SIG-M5 treated with dmso at 0.1 percent for 504 hours (cell line): ENCODE measurements around the gene GRIP2.

Source experiments
- DNase-seq: peaks from one replicate; lab custom pipeline; 2025; ENCODE audit not compliant: unreplicated experiment; lab: John Stamatoyannopoulos, UW

Gene GRIP2

GRCh38 chr3:14471016-14471415 is 69.1 kb downstream of the GRIP2 start:
- DNase-seq: no peak

DNA sequence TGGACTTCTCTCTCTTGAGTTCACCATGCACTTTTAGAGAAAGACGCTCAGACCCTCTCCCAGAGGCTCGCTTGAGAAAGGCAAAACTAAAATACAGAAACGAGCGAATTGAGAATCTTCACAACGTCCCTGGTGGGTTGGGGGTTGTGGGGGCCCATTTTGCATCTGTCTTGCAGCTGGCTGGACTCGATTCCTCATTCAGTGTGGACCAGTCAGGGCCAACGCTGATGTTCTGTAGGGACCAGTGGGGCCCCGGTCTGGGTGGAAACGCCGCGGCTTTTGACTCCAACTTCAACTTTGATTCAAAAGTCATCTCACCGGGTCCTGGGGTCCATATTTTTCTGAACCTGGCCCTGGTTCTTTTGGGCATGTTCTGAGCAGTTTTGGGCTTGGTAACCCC is 69.7 kb downstream of the GRIP2 start:
- no peak for DNase-seq

GRCh38 chr3:14468621-14468981 is 71.5 kb downstream of the GRIP2 start:
- no peak for DNase-seq

GRCh38 chr3:14467814-14468620 is 72.1 kb downstream of the GRIP2 start:
- no peak for DNase-seq

DNA sequence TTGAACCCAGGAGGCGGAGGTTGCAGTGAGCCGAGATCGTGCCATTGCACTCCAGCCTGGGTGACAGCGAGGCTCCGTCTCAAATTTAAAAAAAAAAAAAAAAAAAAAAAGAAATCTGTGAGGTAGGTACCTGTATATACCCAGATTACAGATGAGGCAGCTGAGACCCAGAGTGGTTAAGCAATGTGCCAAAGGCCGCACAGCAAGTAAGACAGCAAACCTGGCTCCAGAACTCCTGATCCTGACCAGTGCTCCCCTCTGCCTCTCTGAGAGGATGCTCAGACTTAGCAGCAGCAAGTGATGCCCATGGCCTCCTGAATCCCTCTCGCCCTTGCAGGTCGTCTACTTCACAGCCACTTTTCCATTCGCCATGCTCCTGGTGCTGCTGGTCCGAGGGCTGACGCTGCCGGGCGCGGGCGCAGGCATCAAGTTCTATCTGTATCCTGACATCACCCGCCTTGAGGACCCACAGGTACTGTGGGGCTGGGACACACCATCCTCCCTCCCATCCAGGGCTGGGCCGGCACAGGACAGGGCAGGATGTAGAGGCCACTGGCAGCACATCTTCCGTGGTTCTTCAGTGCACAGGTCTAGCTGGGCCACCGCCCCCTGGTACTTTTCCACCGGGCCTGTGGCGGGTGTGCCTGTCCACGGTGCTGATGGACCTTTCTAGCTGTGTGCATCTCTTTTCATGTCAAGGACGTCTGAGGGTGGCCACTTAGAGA is 73.8 kb downstream of the GRIP2 start:
- no peak for DNase-seq

DNA sequence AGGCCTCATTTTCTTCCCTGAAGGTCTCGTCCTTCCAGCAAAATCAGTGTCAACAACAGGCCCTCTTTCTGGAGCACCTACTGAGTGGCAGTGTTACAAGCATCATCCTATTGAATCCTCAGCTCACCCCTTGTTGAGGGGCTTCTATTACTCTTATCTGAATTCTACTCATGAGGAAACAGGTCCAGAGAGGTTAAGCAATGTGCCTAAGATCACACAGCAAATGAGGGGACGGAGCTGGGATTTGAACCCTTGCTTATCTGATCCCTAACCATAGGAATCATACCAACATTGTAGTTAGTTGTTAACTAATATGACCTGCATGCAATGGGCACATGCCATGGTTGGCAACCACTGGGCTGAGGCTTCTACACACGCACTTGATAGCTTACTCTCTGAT is 74.7 kb downstream of the GRIP2 start:
- DNase-seq: no peak

- DNase-seq: no peak
Observed at GRCh38 chr3:14464521-14464920, 75.6 kb downstream of the GRIP2 start.

GRCh38 chr3:14464141-14464465 is 76.0 kb downstream of the GRIP2 start:
- DNase-seq: no peak

DNA sequence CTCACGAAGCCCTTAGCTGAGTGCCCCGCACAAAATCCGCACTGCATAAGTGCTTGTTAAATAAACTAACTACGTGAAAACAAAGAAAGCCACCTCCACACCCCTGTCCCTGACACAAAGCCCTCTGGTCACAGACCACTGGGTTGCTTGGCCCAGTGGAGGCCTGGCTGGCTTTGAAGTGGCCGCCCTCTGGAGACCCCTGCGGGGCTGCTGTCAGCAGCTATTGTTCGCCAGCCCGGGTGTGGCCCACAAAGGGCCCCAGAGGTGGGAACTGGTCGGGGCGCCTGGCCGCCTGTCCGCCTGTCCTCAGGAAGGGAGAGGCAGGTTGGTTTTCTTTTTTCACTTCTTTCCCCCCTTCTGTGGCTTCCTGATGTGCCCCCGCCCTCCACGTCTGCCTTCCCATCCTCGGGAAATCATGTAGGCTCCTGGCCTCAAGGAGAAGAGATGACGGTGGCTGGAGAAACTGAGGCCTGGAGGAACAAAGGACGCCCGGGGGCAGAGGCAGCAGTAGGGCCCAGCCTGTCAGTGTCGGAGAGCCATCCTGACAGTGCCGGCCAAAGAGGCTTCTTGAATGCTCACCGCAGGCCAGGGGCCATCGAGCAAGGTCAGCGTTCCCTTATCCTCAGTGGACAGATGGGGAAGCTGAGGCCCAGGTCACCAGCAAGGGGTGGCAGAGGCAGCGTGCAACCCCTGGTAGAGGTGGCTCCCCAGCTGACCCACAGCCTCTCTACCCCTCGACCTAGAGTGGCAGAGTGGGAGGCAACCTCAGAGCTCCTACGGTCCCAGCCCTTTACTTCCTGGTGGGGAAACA is 76.6 kb downstream of the GRIP2 start:
- no peak for DNase-seq

DNA sequence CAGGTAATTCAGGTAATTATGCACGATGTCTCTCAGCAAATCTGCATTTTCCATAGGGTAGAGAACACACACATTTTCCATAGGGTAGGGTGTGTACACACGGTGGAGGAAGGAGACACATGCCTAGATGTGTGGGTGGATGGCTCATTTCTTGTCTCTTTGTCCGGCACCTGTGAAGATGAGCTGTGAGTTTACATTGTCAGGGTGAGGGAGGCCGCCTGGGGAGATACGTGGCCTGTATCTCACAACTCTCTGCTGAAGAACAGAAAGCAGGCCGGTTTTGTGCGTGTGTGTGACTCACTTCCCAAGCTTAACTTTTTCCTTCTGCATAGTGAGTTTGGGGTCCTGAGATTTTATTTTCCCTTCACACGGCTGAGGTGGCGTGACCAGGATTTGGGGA is 77.4 kb downstream of the GRIP2 start:
- no peak for DNase-seq

DNA sequence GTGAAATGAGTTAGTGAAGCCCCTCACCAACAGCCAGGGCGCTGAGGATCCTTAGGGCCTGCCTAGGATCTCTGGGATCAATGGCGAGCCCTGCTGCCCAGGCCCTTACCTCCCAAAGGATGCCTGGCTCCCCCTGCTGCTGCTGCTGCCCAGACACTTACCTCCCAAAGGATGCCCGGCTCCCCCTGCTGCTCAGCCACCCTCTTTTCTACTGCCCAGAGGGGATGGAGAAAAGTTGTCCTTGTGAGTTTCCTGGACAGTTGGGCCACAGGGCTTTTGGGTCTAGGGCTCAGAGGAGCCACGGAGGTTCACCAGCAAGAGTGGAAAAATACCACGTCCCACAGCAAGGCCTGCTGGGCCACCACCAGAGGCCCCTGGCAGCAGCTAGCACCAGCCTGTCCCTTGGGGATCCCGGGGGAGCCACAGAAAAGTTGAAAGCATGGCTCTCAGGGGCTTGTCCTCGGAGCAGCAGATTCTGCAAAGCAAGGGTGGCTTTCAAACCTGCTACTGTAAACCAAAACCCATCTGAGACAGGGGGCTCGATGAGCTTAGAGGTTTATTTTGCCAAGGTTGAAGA is 78.3 kb downstream of the GRIP2 start:
- DNase-seq: peak; percentile 49

GRCh38 chr3:14461006-14461747 is 79.0 kb downstream of the GRIP2 start:
- no peak for DNase-seq

- DNase-seq: no peak
Observed at GRCh38 chr3:14460342-14461005, 79.7 kb downstream of the GRIP2 start.

GRCh38 chr3:14459787-14460186 is 80.4 kb downstream of the GRIP2 start:
- no peak for DNase-seq

GRCh38 chr3:14459384-14459783 is 80.8 kb downstream of the GRIP2 start:
- DNase-seq: no peak

- DNase-seq: no peak
Observed at GRCh38 chr3:14458434-14459275, 81.5 kb downstream of the GRIP2 start.

GRCh38 chr3:14457999-14458398 is 82.1 kb downstream of the GRIP2 start:
- no peak for DNase-seq

DNA sequence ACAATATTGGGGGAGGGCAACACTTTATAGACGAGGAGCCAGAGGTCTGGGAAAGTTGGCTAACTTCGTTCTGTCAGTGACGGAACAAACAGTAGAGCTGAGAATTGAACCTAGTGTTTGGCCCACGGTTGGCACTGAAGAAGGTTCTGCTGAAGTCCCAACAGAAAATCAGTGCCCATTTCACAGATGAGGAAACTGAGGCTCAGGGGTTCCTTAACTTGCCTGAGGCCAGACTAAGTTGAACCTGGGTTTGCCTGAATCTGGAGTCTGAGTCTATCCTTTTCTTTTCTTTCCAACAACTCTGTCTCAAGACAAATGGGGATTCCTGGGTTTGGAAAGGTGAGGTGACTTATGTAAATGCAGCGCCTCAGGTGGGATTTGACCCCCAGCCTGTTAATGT is 82.7 kb downstream of the GRIP2 start:
- no peak for DNase-seq

GRCh38 chr3:14456794-14457193 is 83.3 kb downstream of the GRIP2 start:
- DNase-seq: no peak
